ENCODE measurements around the gene TEPSIN. TPM values are rescaled to one million over a fixed set of nuclear protein-coding genes. Genes with fewer than 3 reads are reported as not detected.

The TEPSIN gene
- total and polyA plus RNA-seq, 2 of the 8 experiments (the other 6 are each of a cell fraction or from before 2014, with no cell fraction given), result 22.9 to 28.0 TPM

- no peak overlapping the region for H3K56ac ChIP-seq (replicated peaks; ENCODE audit: insufficient read length, low read depth, low read length)
- H4K8ac ChIP-seq (ENCODE audit: extremely low read depth, insufficient read depth, low read length), result peak overlapping the region; percentile 74; the same call in 1 of the 2 replicates
- H3K14ac ChIP-seq (ENCODE audit: insufficient read length), result no peak overlapping the region
- no peak overlapping the region for H2AK5ac ChIP-seq (ENCODE audit: low read depth, low read length)
- H2BK12ac ChIP-seq (ENCODE audit: low read depth, low read length), result no peak overlapping the region
- peak overlapping the region; percentile 52; the same call in 1 of the 2 replicates for H2BK5ac ChIP-seq (ENCODE audit: low read depth, low read length)
- no peak overlapping the region; the same call in 1 of the 2 replicates for H3K18ac ChIP-seq (ENCODE audit: extremely low read depth, low read length)
- H3K9me3 ChIP-seq (ENCODE audit: insufficient read depth in 2 of 2, low read depth in 1 of 2, low read length in 1 of 2), result no peaks in the 10 kb centered on the region
- H2BK20ac ChIP-seq (ENCODE audit: low read length), result no peak overlapping the region
- no peak overlapping the region for H3K9ac ChIP-seq (replicated peaks in 1 of 4; ENCODE audit: extremely low read depth in 1 of 4, low read depth in 3 of 4, low read length in 3 of 4)
- no peak overlapping the region for H4K91ac ChIP-seq (replicated peaks; ENCODE audit: insufficient read length, low read length)
- H3K79me1 ChIP-seq (ENCODE audit: low read depth, low read length), result peaks cover 9% of the 10 kb centered on the region
- DNase-seq (ENCODE audit: low read depth in 1 of 2, low spot score in 2 of 2) (no peak), FAIRE-seq (no peak)
- no peaks in the 10 kb centered on the region; a peak in 1 of 4 replicates for H3K79me2 ChIP-seq (ENCODE audit: control insufficient read depth in 1 of 2, insufficient read depth in 2 of 2, low read length in 2 of 2)
- TF ChIP-seq JUN (IDR thresholded peaks at IDR 0.05; ENCODE audit: low read depth, low read length) (no peak), POLR2AphosphoS5 (IDR thresholded peaks at IDR 0.05; ENCODE audit: low read depth, low read length) (no peak), FOSL1 (IDR thresholded peaks at IDR 0.05; ENCODE audit: insufficient read depth, low read depth, low read length) (no peak), GABPA (IDR thresholded peaks at IDR 0.05; ENCODE audit: borderline replicate concordance, insufficient read depth, low read length) (no peak), EP300 (IDR thresholded peaks at IDR 0.05; ENCODE audit: borderline replicate concordance in 1 of 2, low read depth in 2 of 2, low read length in 2 of 2) (no peak), CHD1 (IDR thresholded peaks at IDR 0.05; ENCODE audit: low read depth, low read length) (no peak), SP4 (IDR thresholded peaks at IDR 0.05; ENCODE audit: low read length) (no peak), E2F6 (IDR thresholded peaks at IDR 0.05) (no peak), BRCA1 (IDR thresholded peaks at IDR 0.05; ENCODE audit: low read depth, low read length) (no peak)
- H3K36me3 ChIP-seq (ENCODE audit: control insufficient read depth in 2 of 4, insufficient read depth in 4 of 4, low read length in 3 of 4), result peaks cover 0 to 8% (median 3%) of the 10 kb centered on the region in 4 experiments; a peak in 4 of 8 replicates
- no peak overlapping the region for H3K4me3 ChIP-seq (ENCODE audit: extremely low read depth in 1 of 4, insufficient read depth in 2 of 4, low read depth in 3 of 4, low read length in 4 of 4)
- H3K4me2 ChIP-seq (ENCODE audit: insufficient read depth in 1 of 2, low read depth in 2 of 2, low read length in 2 of 2), result no peak overlapping the region
- no peak overlapping the region for H3K23ac ChIP-seq (ENCODE audit: insufficient read length)
- no peak overlapping the region for H2BK120ac ChIP-seq (replicated peaks; ENCODE audit: low read depth, low read length)
- ChIA-PET POLR2A (ENCODE audit: partially characterized antibody) (no interaction called here), CTCF (ENCODE audit: partially characterized antibody) (interaction anchor here (1.0 kb wide), 1 partner anchor 21 kb away, joined by 3 read pairs; no protein-coding TSS in a partner anchor)
- peaks cover 0 to 12% (median 0%) of the 10 kb centered on the region in 4 experiments; a peak in 4 of 7 replicates for H3K4me1 ChIP-seq (replicated peaks in 1 of 4; ENCODE audit: control insufficient read depth in 3 of 4, insufficient read depth in 4 of 4, low read length in 3 of 4)
- H3K4ac ChIP-seq (replicated peaks; ENCODE audit: insufficient read length, low read depth, low read length), result no peak overlapping the region
- H2BK15ac ChIP-seq (ENCODE audit: low read length), result no peak overlapping the region
- no peaks in the 10 kb centered on the region for H3K23me2 ChIP-seq (ENCODE audit: low read depth, low read length)
- no peak overlapping the region for H4K5ac ChIP-seq (ENCODE audit: insufficient read length, low read depth, low read length)
- no peak overlapping the region for H3K27ac ChIP-seq (ENCODE audit: low read depth, low read length)
- H2AFZ ChIP-seq (ENCODE audit: low read length), result no peak overlapping the region
- no peaks in the 10 kb centered on the region for H3K27me3 ChIP-seq (replicated peaks in 1 of 4; ENCODE audit: control insufficient read depth in 3 of 4, extremely low read depth in 1 of 4, insufficient read depth in 3 of 4, low read length in 3 of 4)
- peaks cover 7 to 16% of the 10 kb centered on the region in 2 experiments for H4K20me1 ChIP-seq (replicated peaks in 1 of 2; ENCODE audit: control insufficient read depth in 1 of 2, insufficient read depth in 2 of 2, low read length in 2 of 2)
- WGBS, 2 experiments (ENCODE audit: extremely low coverage in 1 of 2, insufficient coverage in 1 of 2, insufficient read length in 1 of 2, insufficient replicate concordance in 2 of 2, low coverage in 1 of 2, low lambda C conversion rate in 2 of 2, missing lambda C conversion rate in 1 of 2), result 93% methylated on average over 21 of the region's 33 CpGs; no CpG with 5 or more reads in 1 of the 2 experiments
These were observed 43.3 kb upstream of the TEPSIN start for GRCh38 chr17:81282141-81282540.

All from H1 (cell line).